Smooth muscle cell (in vitro differentiated cells): ENCODE data around the gene WDR76. TPM values are rescaled to one million over a fixed set of nuclear protein-coding genes. Genes with fewer than 3 reads are reported as not detected.

Experiments used
- DNase-seq: peaks from one replicate; lab custom pipeline; 2025; ENCODE audit not compliant: unreplicated experiment; lab: John Stamatoyannopoulos, UW
- H2AFZ ChIP-seq: fragments of 200-600 bp; sonication (generic); 2 replicates; pipeline ENCODE4 v1.6.0; 2016; ENCODE audit warnings: antibody characterized with exemption, low read depth, mild to moderate bottlenecking
- H3F3A ChIP-seq: fragments of 200-600 bp; sonication (generic); 2 replicates; pipeline ENCODE4 v1.6.0; 2017; ENCODE audit warnings: antibody characterized with exemption, low read depth
- H3K27ac ChIP-seq: fragments of 200-600 bp; sonication (generic); 2 replicates; pipeline ENCODE4 v1.5.1; 2016; ENCODE audit warnings: low read depth, mild to moderate bottlenecking
- H3K27me3 ChIP-seq: fragments of 200-600 bp; sonication (generic); 2 replicates; pipeline ENCODE4 v1.6.1; 2016; ENCODE audit warnings: low read depth, mild to moderate bottlenecking
- H3K36me3 ChIP-seq: fragments of 200-600 bp; sonication (generic); 2 replicates; pipeline ENCODE4 v1.5.1; 2016; ENCODE audit warnings: low read depth
- H3K4me1 ChIP-seq: fragments of 200-600 bp; sonication (generic); 2 replicates; pipeline ENCODE4 v1.5.1; 2016; ENCODE audit warnings: low read depth
- H3K4me2 ChIP-seq: fragments of 200-600 bp; sonication (generic); 2 replicates; pipeline ENCODE4 v1.6.0; 2016; ENCODE audit warnings: mild to moderate bottlenecking
- H3K4me3 ChIP-seq: fragments of 200-600 bp; sonication (generic); 2 replicates; pipeline ENCODE4 v1.5.1; 2016; ENCODE audit warnings: mild to moderate bottlenecking
- H3K79me2 ChIP-seq: fragments of 200-600 bp; sonication (generic); 2 replicates; pipeline ENCODE4 v1.6.0; 2016; ENCODE audit warnings: low read depth, mild to moderate bottlenecking
- H3K9ac ChIP-seq: fragments of 200-600 bp; sonication (generic); 2 replicates; pipeline ENCODE4 v1.6.0; 2016; ENCODE audit warnings: low read depth
- H3K9me3 ChIP-seq: fragments of 200-600 bp; sonication (generic); replicated peaks from 2 replicates; pipeline ENCODE4 v1.5.1; 2016; ENCODE audit warnings: low read depth
- H4K20me1 ChIP-seq: fragments of 200-600 bp; sonication (generic); 2 replicates; pipeline ENCODE4 v1.6.0; 2016; ENCODE audit warnings: low read depth
- WGBS: methylation state at CpG from one replicate; pipeline ENCODE4 v1.1.7; 2016; ENCODE audit warnings: low lambda C conversion rate; 5-methylcytosine and 5-hydroxymethylcytosine counted together
- polyA plus RNA-seq: library from polyadenylated mRNA; unstranded; fragments of >200 nt; fragmentation: Nextera tagmentation; extraction: Ambion mirVana; gene quantifications from 2 replicates; pipeline ENCODE4 v1.2.1, GENCODE V29; 2016
- total RNA-seq: library from RNA; depleted of rRNA; stranded (reverse); fragments of >200 nt; gene quantifications from 2 replicates; pipeline ENCODE4 v1.2.3, GENCODE V29; 2014
- TF ChIP-seq, protein P1 (sequence below): fragments of 200-600 bp; sonication (generic); IDR thresholded peaks from 2 replicates; pipeline ENCODE4 v1.5.1; 2017; ENCODE audit warnings: borderline replicate concordance, mild to moderate bottlenecking, antibody characterized with exemption; ENCODE audit not compliant: insufficient read depth, poor library complexity, severe bottlenecking

Gene WDR76
- total and polyA plus RNA-seq, 2 experiments from 2014 or later, result 3.4 to 9.8 TPM

DNA sequence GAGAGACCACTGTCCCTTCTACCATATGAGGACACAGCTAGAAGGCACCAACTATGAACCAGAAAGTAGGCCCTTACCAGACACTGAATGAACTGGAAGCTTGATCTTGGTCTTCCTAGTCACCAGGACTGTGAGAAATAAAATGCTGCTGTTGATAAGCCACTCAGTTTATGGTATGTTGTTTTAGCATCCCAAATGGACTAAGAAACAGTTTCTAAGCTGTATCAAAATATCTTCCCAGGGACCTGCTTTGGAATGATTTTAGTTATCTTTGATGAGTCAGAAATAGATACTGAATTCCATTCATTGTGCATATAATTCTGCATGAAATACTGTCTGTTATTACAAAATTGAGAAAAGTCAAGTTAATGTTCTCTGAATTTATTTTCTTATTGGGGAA, 18.6 kb downstream of the WDR76 start:
- no peak overlapping the region for H3K9ac ChIP-seq
- no peaks in the 10 kb centered on the region for H4K20me1 ChIP-seq
- H3K4me3 ChIP-seq, result no peak overlapping the region
- H3K4me1 ChIP-seq, result no peaks in the 10 kb centered on the region
- DNase-seq, result no peak
- no peaks in the 10 kb centered on the region for H3F3A ChIP-seq
- no peaks in the 10 kb centered on the region for H3K27me3 ChIP-seq
- H3K27ac ChIP-seq, result no peak overlapping the region
- no peak overlapping the region for H3K4me2 ChIP-seq
- no peak overlapping the region for H2AFZ ChIP-seq
- TF ChIP-seq, protein P1, sequence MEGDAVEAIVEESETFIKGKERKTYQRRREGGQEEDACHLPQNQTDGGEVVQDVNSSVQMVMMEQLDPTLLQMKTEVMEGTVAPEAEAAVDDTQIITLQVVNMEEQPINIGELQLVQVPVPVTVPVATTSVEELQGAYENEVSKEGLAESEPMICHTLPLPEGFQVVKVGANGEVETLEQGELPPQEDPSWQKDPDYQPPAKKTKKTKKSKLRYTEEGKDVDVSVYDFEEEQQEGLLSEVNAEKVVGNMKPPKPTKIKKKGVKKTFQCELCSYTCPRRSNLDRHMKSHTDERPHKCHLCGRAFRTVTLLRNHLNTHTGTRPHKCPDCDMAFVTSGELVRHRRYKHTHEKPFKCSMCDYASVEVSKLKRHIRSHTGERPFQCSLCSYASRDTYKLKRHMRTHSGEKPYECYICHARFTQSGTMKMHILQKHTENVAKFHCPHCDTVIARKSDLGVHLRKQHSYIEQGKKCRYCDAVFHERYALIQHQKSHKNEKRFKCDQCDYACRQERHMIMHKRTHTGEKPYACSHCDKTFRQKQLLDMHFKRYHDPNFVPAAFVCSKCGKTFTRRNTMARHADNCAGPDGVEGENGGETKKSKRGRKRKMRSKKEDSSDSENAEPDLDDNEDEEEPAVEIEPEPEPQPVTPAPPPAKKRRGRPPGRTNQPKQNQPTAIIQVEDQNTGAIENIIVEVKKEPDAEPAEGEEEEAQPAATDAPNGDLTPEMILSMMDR, result no peak
- no peaks in the 10 kb centered on the region for H3K9me3 ChIP-seq
- no peaks in the 10 kb centered on the region for H3K79me2 ChIP-seq
- no peaks in the 10 kb centered on the region for H3K36me3 ChIP-seq

DNA sequence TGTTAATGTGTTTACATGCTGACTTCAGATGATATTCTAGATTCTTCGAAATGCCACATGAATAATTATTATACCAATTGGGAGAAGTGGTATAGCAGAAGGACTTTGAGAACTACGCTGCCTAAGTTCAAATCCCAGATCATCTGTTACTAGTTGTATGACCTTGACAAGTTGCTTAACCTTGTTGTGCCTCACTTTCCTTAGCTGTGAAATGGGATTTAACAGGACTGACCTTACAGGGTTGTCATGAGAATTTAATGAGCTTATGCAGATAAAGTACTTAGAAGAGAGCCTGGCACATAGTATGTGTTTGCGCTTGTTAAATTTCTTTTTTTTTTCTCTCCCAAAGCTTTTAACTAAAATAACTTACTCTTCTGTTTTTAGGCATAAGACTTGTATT, 24.4 kb downstream of the WDR76 start:
- no peaks in the 10 kb centered on the region for H3K79me2 ChIP-seq
- H3K27ac ChIP-seq, result no peak overlapping the region
- no peaks in the 10 kb centered on the region for H3K36me3 ChIP-seq
- H4K20me1 ChIP-seq, result no peaks in the 10 kb centered on the region
- 98% methylated on average over 3 of the region's 3 CpGs for WGBS
- TF ChIP-seq, protein P1, result no peak
- no peak for DNase-seq
- no peak overlapping the region for H3K4me2 ChIP-seq
- no peak overlapping the region for H3K4me3 ChIP-seq
- no peaks in the 10 kb centered on the region for H3K4me1 ChIP-seq
- H3K9me3 ChIP-seq, result no peaks in the 10 kb centered on the region
- no peak overlapping the region for H3K9ac ChIP-seq
- no peaks in the 10 kb centered on the region for H3K27me3 ChIP-seq
- no peak overlapping the region for H2AFZ ChIP-seq
- H3F3A ChIP-seq, result no peaks in the 10 kb centered on the region

GRCh38 chr15:43852607-43853006, 25.8 kb downstream of the WDR76 start:
- H3K4me1 ChIP-seq, result no peaks in the 10 kb centered on the region
- H3K79me2 ChIP-seq, result no peaks in the 10 kb centered on the region
- H3K4me3 ChIP-seq, result no peak overlapping the region
- 96% methylated on average over 4 of the region's 4 CpGs for WGBS
- no peaks in the 10 kb centered on the region for H3F3A ChIP-seq
- no peak for DNase-seq
- H3K27me3 ChIP-seq, result no peaks in the 10 kb centered on the region
- no peaks in the 10 kb centered on the region for H4K20me1 ChIP-seq
- H3K9ac ChIP-seq, result no peak overlapping the region
- H3K27ac ChIP-seq, result no peak overlapping the region
- no peak overlapping the region for H2AFZ ChIP-seq
- TF ChIP-seq, protein P1, result no peak
- H3K4me2 ChIP-seq, result no peak overlapping the region
- H3K9me3 ChIP-seq, result no peaks in the 10 kb centered on the region
- H3K36me3 ChIP-seq, result no peaks in the 10 kb centered on the region

GRCh38 chr15:43854801-43855200, 28.0 kb downstream of the WDR76 start:
- no peak overlapping the region for H3K27ac ChIP-seq
- no peak for DNase-seq
- H3K9me3 ChIP-seq, result no peaks in the 10 kb centered on the region
- no peaks in the 10 kb centered on the region for H3K79me2 ChIP-seq
- H3F3A ChIP-seq, result no peaks in the 10 kb centered on the region
- no peak overlapping the region for H2AFZ ChIP-seq
- H3K9ac ChIP-seq, result no peak overlapping the region
- no peaks in the 10 kb centered on the region for H4K20me1 ChIP-seq
- 88% methylated on average over 6 of the region's 6 CpGs for WGBS
- TF ChIP-seq, protein P1, result no peak
- H3K27me3 ChIP-seq, result no peaks in the 10 kb centered on the region
- no peaks in the 10 kb centered on the region for H3K4me1 ChIP-seq
- no peak overlapping the region for H3K4me2 ChIP-seq
- no peak overlapping the region for H3K4me3 ChIP-seq
- H3K36me3 ChIP-seq, result no peaks in the 10 kb centered on the region
